Measurements from ENCODE around the gene TPGS2. TPM values are rescaled to one million over a fixed set of nuclear protein-coding genes. Genes with fewer than 3 reads are reported as not detected.

TPGS2 gene
- total RNA-seq, 1 experiment from 2014 or later = 49.7 TPM

DNA sequence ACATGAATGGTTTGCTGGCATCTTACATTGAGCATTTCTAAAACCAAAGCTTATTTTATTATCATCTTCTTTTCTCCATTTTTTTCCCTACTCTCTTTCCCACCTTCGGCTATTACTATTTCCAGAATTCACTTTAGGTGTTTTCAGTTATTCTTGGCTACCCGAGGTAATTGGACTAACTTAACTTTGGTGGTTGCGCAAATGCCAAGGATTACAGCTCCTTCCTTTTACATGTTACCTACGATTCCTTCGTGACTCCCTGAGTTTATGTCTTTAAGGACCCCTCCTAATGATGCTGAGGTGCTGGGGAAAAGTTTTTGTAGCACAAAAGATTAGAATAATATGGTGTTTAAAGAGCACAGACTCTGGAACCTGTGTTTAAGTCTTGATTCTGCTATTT, 14.4 kb upstream of the TPGS2 start:
- intact Hi-C loops (cut with micrococcal nuclease; ENCODE audit: unreplicated experiment) = no loop called here
- H3K36me3 Mint-ChIP-seq (ENCODE audit: insufficient read depth, unreplicated experiment) = no peaks in the 10 kb centered on the region
- H3K27me3 ChIP-seq (replicated peaks; ENCODE audit: control insufficient read depth, insufficient read depth, low read length) = no peaks in the 10 kb centered on the region
- no peak overlapping the region for H3K4me3 Mint-ChIP-seq (ENCODE audit: unreplicated experiment)
- H3K9me3 Mint-ChIP-seq (ENCODE audit: unreplicated experiment) = no peaks in the 10 kb centered on the region
- TF ChIP-seq, protein P1, sequence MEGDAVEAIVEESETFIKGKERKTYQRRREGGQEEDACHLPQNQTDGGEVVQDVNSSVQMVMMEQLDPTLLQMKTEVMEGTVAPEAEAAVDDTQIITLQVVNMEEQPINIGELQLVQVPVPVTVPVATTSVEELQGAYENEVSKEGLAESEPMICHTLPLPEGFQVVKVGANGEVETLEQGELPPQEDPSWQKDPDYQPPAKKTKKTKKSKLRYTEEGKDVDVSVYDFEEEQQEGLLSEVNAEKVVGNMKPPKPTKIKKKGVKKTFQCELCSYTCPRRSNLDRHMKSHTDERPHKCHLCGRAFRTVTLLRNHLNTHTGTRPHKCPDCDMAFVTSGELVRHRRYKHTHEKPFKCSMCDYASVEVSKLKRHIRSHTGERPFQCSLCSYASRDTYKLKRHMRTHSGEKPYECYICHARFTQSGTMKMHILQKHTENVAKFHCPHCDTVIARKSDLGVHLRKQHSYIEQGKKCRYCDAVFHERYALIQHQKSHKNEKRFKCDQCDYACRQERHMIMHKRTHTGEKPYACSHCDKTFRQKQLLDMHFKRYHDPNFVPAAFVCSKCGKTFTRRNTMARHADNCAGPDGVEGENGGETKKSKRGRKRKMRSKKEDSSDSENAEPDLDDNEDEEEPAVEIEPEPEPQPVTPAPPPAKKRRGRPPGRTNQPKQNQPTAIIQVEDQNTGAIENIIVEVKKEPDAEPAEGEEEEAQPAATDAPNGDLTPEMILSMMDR (IDR thresholded peaks at IDR 0.05; ENCODE audit: insufficient read depth in 1 of 2, low read depth in 1 of 2, low read length in 1 of 2, severe bottlenecking in 1 of 2, unreplicated experiment in 1 of 2) = no peak
- no peaks in the 10 kb centered on the region for H3K27me3 Mint-ChIP-seq (ENCODE audit: insufficient read depth, unreplicated experiment)
- no peaks in the 10 kb centered on the region for H3K9me3 ChIP-seq
- ChIA-PET CTCF (no interaction called here), POLR2A (no interaction called here)
- no peaks in the 10 kb centered on the region for H3K36me3 ChIP-seq (ENCODE audit: control insufficient read depth, insufficient read depth, low read length)
- BruUV-seq (replicated peaks) = no TSS peak
- no peak for DNase-seq
- no peaks in the 10 kb centered on the region for H3K4me1 Mint-ChIP-seq (ENCODE audit: low read depth, unreplicated experiment)
- no peaks in the 10 kb centered on the region for H3K4me1 ChIP-seq
- H3K4me3 ChIP-seq (ENCODE audit: low read depth, low read length) = no peak overlapping the region
- H3K27ac Mint-ChIP-seq (ENCODE audit: unreplicated experiment) = no peak overlapping the region

DNA sequence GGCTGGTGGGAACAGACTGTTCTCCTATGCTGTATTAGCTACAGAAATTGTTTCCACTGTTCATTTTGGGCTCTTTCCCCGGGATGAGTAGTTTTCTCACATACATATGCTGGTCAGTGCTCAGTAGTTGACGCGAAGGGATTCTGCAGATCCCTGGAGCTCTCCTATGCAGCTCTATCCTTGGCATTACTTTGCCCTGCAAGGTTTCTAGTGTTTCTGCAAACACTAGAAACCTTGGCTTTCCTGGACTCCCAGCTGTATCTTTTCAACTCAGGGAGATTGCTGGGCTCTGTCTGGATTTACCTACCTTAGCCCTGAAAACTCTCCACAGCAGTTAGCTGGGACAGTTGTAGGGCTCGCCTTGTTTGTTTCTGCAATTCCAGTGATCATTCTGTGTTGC, 11.0 kb upstream of the TPGS2 start:
- intact Hi-C loops (cut with micrococcal nuclease; ENCODE audit: unreplicated experiment) = no loop called here
- Histone ChIP-seq H3K27me3 (replicated peaks; ENCODE audit: control insufficient read depth, insufficient read depth, low read length) (no peaks in the 10 kb centered on the region), H3K4me1 (no peaks in the 10 kb centered on the region), H3K4me3 (ENCODE audit: low read depth, low read length) (no peak overlapping the region), H3K9me3 (no peaks in the 10 kb centered on the region), H3K36me3 (ENCODE audit: control insufficient read depth, insufficient read depth, low read length) (no peaks in the 10 kb centered on the region)
- ChIA-PET POLR2A (no interaction called here), CTCF (no interaction called here)
- H3K4me1 Mint-ChIP-seq (ENCODE audit: low read depth, unreplicated experiment) = no peaks in the 10 kb centered on the region
- no peaks in the 10 kb centered on the region for H3K9me3 Mint-ChIP-seq (ENCODE audit: unreplicated experiment)
- DNase-seq = no peak
- H3K36me3 Mint-ChIP-seq (ENCODE audit: insufficient read depth, unreplicated experiment) = no peaks in the 10 kb centered on the region
- no peak overlapping the region for H3K4me3 Mint-ChIP-seq (ENCODE audit: unreplicated experiment)
- TF ChIP-seq, protein P1 (IDR thresholded peaks at IDR 0.05; ENCODE audit: insufficient read depth in 1 of 2, low read depth in 1 of 2, low read length in 1 of 2, severe bottlenecking in 1 of 2, unreplicated experiment in 1 of 2) = no peak
- no peak overlapping the region for H3K27ac Mint-ChIP-seq (ENCODE audit: unreplicated experiment)
- BruUV-seq (replicated peaks) = no TSS peak
- H3K27me3 Mint-ChIP-seq (ENCODE audit: insufficient read depth, unreplicated experiment) = no peaks in the 10 kb centered on the region

DNA sequence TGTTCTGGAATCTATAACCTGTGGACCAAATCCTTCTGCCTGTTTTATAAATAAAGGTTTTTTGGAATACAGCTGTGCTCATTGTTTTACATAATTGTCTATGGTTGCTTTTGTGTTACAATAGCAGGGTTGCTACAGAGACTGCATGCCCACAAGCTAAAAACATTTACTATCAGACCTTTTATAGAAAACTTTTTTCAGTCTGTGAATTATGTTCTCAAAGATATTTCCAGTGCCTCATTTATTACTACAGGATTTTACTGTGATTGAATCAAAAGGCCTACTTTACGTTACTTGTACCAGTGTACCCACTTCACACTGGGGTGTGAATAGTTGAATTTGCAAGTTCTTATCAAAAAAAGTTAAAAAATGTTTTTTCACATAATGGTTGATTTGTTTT, 7.1 kb upstream of the TPGS2 start:
- BruUV-seq (replicated peaks) = no TSS peak
- no peak overlapping the region for H3K27ac Mint-ChIP-seq (ENCODE audit: unreplicated experiment)
- H3K27me3 Mint-ChIP-seq (ENCODE audit: insufficient read depth, unreplicated experiment) = no peaks in the 10 kb centered on the region
- no peak for DNase-seq
- TF ChIP-seq, protein P1 (IDR thresholded peaks at IDR 0.05; ENCODE audit: insufficient read depth in 1 of 2, low read depth in 1 of 2, low read length in 1 of 2, severe bottlenecking in 1 of 2, unreplicated experiment in 1 of 2) = no peak
- H3K27me3 ChIP-seq (replicated peaks; ENCODE audit: control insufficient read depth, insufficient read depth, low read length) = no peaks in the 10 kb centered on the region
- H3K9me3 Mint-ChIP-seq (ENCODE audit: unreplicated experiment) = no peaks in the 10 kb centered on the region
- H3K9me3 ChIP-seq = no peaks in the 10 kb centered on the region
- ChIA-PET CTCF (no interaction called here), POLR2A (no interaction called here)
- H3K4me1 ChIP-seq = no peaks in the 10 kb centered on the region
- no peaks in the 10 kb centered on the region for H3K36me3 ChIP-seq (ENCODE audit: control insufficient read depth, insufficient read depth, low read length)
- intact Hi-C loops (cut with micrococcal nuclease; ENCODE audit: unreplicated experiment) = no loop called here
- H3K4me3 Mint-ChIP-seq (ENCODE audit: unreplicated experiment) = no peak overlapping the region
- H3K36me3 Mint-ChIP-seq (ENCODE audit: insufficient read depth, unreplicated experiment) = no peaks in the 10 kb centered on the region
- H3K4me3 ChIP-seq (ENCODE audit: low read depth, low read length) = no peak overlapping the region
- H3K4me1 Mint-ChIP-seq (ENCODE audit: low read depth, unreplicated experiment) = no peaks in the 10 kb centered on the region

All from Caco-2 (cell line).